GM21367 (cell line): ENCODE measurements around the gene CENPA.
"Not testable (repeated sequence)": the region's sequence is repeated elsewhere in the genome, so short reads cannot be mapped to it uniquely, and the experiment has no call there.

Experiments
- ATAC-seq: cut with Tn5 transposase; IDR thresholded peaks from one replicate; pipeline ENCODE4 v1.9.1; 2021; ENCODE audit not compliant: unreplicated experiment

The CENPA gene

GRCh38 chr2:26785431-26786206 is at the start of gene CENPA:
CENPA (plus strand) TSS chr2:26786056; CDS start chr2:26786197, 141 bp downstream.
- ATAC-seq = peak; percentile 96

- no peak for ATAC-seq
These were observed 48.6 kb upstream of the CENPA start for GRCh38 chr2:26737221-26737620.

GRCh38 chr2:26738481-26738880 is 47.4 kb upstream of the CENPA start:
- ATAC-seq = no peak

- no peak for ATAC-seq
These were observed 46.3 kb upstream of the CENPA start for GRCh38 chr2:26739514-26739913.

GRCh38 chr2:26740346-26740745 is 45.5 kb upstream of the CENPA start:
- no peak for ATAC-seq

GRCh38 chr2:26740890-26741302 is 45.0 kb upstream of the CENPA start:
- ATAC-seq = no peak

- no peak for ATAC-seq
These were observed 43.6 kb upstream of the CENPA start for GRCh38 chr2:26742048-26742770.

- no peak for ATAC-seq
These were observed 42.0 kb upstream of the CENPA start for GRCh38 chr2:26743852-26744251.

- no peak for ATAC-seq
These were observed 40.9 kb upstream of the CENPA start for GRCh38 chr2:26744953-26745352.

GRCh38 chr2:26745609-26746327 is 40.1 kb upstream of the CENPA start:
- no peak for ATAC-seq

- no peak for ATAC-seq
These were observed 38.9 kb upstream of the CENPA start for GRCh38 chr2:26746934-26747333.

GRCh38 chr2:26749787-26750420 is 36.0 kb upstream of the CENPA start:
- ATAC-seq = not testable (repeated sequence)

- ATAC-seq = not testable (repeated sequence)
These were observed 35.4 kb upstream of the CENPA start for GRCh38 chr2:26750467-26750866.

- no peak for ATAC-seq
These were observed 33.2 kb upstream of the CENPA start for GRCh38 chr2:26752656-26753055.

- no peak for ATAC-seq
These were observed 31.3 kb upstream of the CENPA start for GRCh38 chr2:26754539-26754938.

- ATAC-seq = no peak
These were observed 30.7 kb upstream of the CENPA start for GRCh38 chr2:26754972-26755670.

GRCh38 chr2:26756337-26756736 is 29.5 kb upstream of the CENPA start:
- ATAC-seq = no peak

- ATAC-seq = no peak
These were observed 27.7 kb upstream of the CENPA start for GRCh38 chr2:26757873-26758789.

- no peak for ATAC-seq
These were observed 27.0 kb upstream of the CENPA start for GRCh38 chr2:26758790-26759321.
